AG08396 (cell line): ENCODE measurements around the gene RBM6.
A peak's percentile ranks its signal among the peaks of the same experiment; 100 is the strongest.
"Not testable (repeated sequence)": the region's sequence is repeated elsewhere in the genome, so short reads cannot be mapped to it uniquely, and the experiment has no call there.

ENCODE experiments used
- DNase-seq: peaks from one replicate; pipeline ENCODE4 v3.0.0; 2012; ENCODE audit warnings: low spot score, mixed read lengths

The RBM6 gene

GRCh38 chr3:49917806-49918590 lies 22.0 kb upstream of the RBM6 start:
- not testable (repeated sequence) for DNase-seq

- peak; percentile 59 for DNase-seq
Measured at GRCh38 chr3:49924683-49925082, 15.3 kb upstream of the RBM6 start.

GRCh38 chr3:49925485-49925884 lies 14.5 kb upstream of the RBM6 start:
- no peak for DNase-seq

- no peak for DNase-seq
Measured at GRCh38 chr3:49926117-49926728, 13.7 kb upstream of the RBM6 start.

GRCh38 chr3:49927798-49928197 lies 12.2 kb upstream of the RBM6 start:
- DNase-seq: no peak

GRCh38 chr3:49928481-49929017 lies 11.4 kb upstream of the RBM6 start:
- DNase-seq: no peak

- DNase-seq: peak; percentile 90
Measured at GRCh38 chr3:49929291-49930167, 10.4 kb upstream of the RBM6 start, which contains the start of gene MON1A. Gene MON1A (minus strand): TSS chr3:49929811. CDS start chr3:49913346, 16,465 bp downstream.

GRCh38 chr3:49930168-49930690 lies 9.7 kb upstream of the RBM6 start:
- DNase-seq: no peak

- no peak for DNase-seq
Measured at GRCh38 chr3:49930922-49931321, 9.0 kb upstream of the RBM6 start.

GRCh38 chr3:49932281-49932680 lies 7.7 kb upstream of the RBM6 start:
- DNase-seq: not testable (repeated sequence)

- DNase-seq: no peak
Measured at GRCh38 chr3:49937090-49937489, 2.9 kb upstream of the RBM6 start.

GRCh38 chr3:49940667-49941249 lies 808 bp downstream of the RBM6 start:
- no peak for DNase-seq

GRCh38 chr3:49942651-49943050 lies 2.7 kb downstream of the RBM6 start:
- DNase-seq: no peak

- DNase-seq: no peak
Measured at GRCh38 chr3:49952924-49953323, 13.0 kb downstream of the RBM6 start.

- DNase-seq: no peak
Measured at GRCh38 chr3:49955636-49956035, 15.7 kb downstream of the RBM6 start.

GRCh38 chr3:49966233-49966942 lies 26.4 kb downstream of the RBM6 start:
- no peak for DNase-seq

- DNase-seq: peak; percentile 12
Measured at GRCh38 chr3:49967291-49967690, 27.3 kb downstream of the RBM6 start.

GRCh38 chr3:49968346-49968745 lies 28.4 kb downstream of the RBM6 start:
- no peak for DNase-seq

GRCh38 chr3:49972656-49973055 lies 32.7 kb downstream of the RBM6 start:
- DNase-seq: no peak

GRCh38 chr3:49976942-49977341 lies 37.0 kb downstream of the RBM6 start:
- DNase-seq: no peak

- DNase-seq: no peak
Measured at GRCh38 chr3:49984394-49984793, 44.4 kb downstream of the RBM6 start.
